ENCODE measurements around the gene KCNG1.

DNA sequence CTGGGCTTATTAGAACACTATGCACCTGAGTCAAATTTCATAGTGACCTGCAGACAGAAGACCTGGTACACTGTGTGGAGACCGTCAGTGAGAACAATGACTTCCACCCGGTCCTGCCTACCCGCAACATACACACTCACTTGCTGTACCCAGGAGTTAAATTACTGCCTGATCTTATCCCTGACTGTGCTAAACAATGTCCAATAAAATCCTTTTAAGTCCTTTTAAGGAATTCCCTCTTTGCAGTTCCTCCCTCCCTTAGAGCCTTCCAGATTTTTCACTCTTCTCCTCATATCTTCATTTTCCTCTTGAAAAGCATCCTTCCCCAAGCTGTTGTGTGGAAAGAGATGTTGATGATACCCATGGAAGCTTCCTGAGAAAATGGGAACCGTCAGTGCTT, 3.4 kb upstream of the KCNG1 start:
- TF ChIP-seq, protein P1, sequence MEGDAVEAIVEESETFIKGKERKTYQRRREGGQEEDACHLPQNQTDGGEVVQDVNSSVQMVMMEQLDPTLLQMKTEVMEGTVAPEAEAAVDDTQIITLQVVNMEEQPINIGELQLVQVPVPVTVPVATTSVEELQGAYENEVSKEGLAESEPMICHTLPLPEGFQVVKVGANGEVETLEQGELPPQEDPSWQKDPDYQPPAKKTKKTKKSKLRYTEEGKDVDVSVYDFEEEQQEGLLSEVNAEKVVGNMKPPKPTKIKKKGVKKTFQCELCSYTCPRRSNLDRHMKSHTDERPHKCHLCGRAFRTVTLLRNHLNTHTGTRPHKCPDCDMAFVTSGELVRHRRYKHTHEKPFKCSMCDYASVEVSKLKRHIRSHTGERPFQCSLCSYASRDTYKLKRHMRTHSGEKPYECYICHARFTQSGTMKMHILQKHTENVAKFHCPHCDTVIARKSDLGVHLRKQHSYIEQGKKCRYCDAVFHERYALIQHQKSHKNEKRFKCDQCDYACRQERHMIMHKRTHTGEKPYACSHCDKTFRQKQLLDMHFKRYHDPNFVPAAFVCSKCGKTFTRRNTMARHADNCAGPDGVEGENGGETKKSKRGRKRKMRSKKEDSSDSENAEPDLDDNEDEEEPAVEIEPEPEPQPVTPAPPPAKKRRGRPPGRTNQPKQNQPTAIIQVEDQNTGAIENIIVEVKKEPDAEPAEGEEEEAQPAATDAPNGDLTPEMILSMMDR (IDR thresholded peaks at IDR 0.05) = no peak
- no peak for TF ChIP-seq POLR2A (IDR thresholded peaks at IDR 0.05)

Data from esophagus squamous epithelium (tissue), 4 donors.